ENCODE results near the gene BEND3.

BEND3 gene

DNA sequence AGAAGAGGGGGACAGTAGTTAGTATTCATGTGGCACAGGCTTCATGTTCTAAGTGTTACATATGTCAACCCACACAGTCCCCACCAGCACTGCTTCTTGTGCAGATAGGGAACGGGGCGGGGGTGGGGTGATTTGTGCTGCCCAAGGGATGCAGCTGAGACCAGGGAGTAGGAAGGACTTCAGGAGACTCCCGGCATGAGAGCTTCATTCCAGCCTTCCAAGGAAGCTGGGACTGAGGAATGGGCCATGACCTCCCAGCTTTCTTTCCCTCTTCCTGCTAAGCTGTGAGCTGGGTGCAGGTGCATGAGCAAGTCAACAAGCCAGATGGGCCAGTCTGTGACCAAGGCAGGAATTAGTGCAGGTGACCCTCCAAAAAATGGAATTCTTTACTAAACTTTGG, 9.2 kb downstream of the BEND3 start:
- H3K4me2 ChIP-seq (ENCODE audit: low read length, poor library complexity, severe bottlenecking): no peak overlapping the region
- no peak overlapping the region for H2AFZ ChIP-seq (ENCODE audit: low read depth, low read length)
- 80% methylated on average over 1 of the region's 3 CpGs for WGBS
- no peak overlapping the region for H2BK120ac ChIP-seq (ENCODE audit: low read depth, low read length)
- no peak overlapping the region for H3K4me3 ChIP-seq (ENCODE audit: insufficient read depth in 1 of 2, low read depth in 1 of 2, low read length in 2 of 2)
- DNase-seq: no peak
- H3K4me1 ChIP-seq (ENCODE audit: control insufficient read depth, insufficient read depth, low read depth, low read length): peaks cover 12% of the 10 kb centered on the region
- H3K18ac ChIP-seq (ENCODE audit: low read depth in 1 of 2, low read length in 2 of 2): no peak overlapping the region
- no peak overlapping the region for H2BK5ac ChIP-seq (ENCODE audit: low read depth, low read length, poor library complexity, severe bottlenecking)
- H4K8ac ChIP-seq (ENCODE audit: low read length): no peak overlapping the region
- H2BK15ac ChIP-seq (ENCODE audit: low read depth, poor library complexity, severe bottlenecking): no peak overlapping the region
- H3K36me3 ChIP-seq (ENCODE audit: control insufficient read depth in 1 of 2, insufficient read depth in 2 of 2, low read depth in 1 of 2, low read length in 2 of 2): peaks cover 0 to 5% of the 10 kb centered on the region in 2 experiments
- no peak overlapping the region for H3K4ac ChIP-seq (ENCODE audit: low read depth in 1 of 2, low read length in 2 of 2)
- H3K9ac ChIP-seq (ENCODE audit: low read length): no peak overlapping the region
- H3K14ac ChIP-seq (ENCODE audit: low read length in 2 of 2): no peak overlapping the region
- H3K79me1 ChIP-seq (replicated peaks; ENCODE audit: low read length, poor library complexity, severe bottlenecking): peaks cover 26% of the 10 kb centered on the region
- H3K27ac ChIP-seq (ENCODE audit: low read length, poor library complexity, severe bottlenecking): no peak overlapping the region
- H4K91ac ChIP-seq (ENCODE audit: low read length): no peak overlapping the region
- no peak overlapping the region for H2BK12ac ChIP-seq (ENCODE audit: low read length in 2 of 2)
- no peaks in the 10 kb centered on the region for H3K9me3 ChIP-seq (ENCODE audit: control insufficient read depth, low read length)
- H3K23ac ChIP-seq (ENCODE audit: low read length in 2 of 2): no peak overlapping the region
- no peaks in the 10 kb centered on the region for H3K27me3 ChIP-seq (ENCODE audit: control insufficient read depth in 1 of 2, insufficient read depth in 1 of 2, low read length in 2 of 2)
- H2AK5ac ChIP-seq (ENCODE audit: low read length, severe bottlenecking): no peak overlapping the region

DNA sequence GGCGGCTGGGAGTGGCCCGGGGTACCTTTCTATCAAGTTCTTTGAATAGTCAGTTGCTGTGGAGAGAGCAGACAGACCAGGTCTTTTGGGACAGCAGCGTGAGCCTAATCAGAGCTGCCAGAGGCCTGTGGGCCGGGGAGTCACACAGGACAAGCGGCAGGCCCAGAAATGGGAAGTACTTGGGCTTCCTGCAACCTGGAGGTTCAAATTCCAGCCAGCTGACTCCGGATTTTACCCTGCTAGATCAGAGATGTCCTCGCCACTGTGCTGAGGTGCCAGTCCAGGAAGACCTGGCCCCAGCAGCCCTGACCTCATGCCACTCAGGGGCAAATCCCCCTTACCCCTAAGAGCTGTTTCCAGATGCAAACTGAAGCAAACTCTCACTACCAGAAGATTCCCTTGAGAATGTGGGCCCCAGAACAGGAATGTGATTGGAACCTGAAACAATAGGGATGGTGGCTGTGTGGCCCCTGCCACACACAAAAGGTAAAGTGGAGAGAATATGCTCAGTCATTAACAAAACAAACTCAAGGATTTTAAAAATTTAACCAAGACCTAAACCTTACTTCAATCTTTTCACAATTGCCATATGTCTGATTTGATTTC, 9.7 kb downstream of the BEND3 start:
- no peak overlapping the region for H2BK15ac ChIP-seq (ENCODE audit: low read depth, poor library complexity, severe bottlenecking)
- H3K4me3 ChIP-seq (ENCODE audit: insufficient read depth in 1 of 2, low read depth in 1 of 2, low read length in 2 of 2): no peak overlapping the region
- H3K36me3 ChIP-seq (ENCODE audit: control insufficient read depth in 1 of 2, insufficient read depth in 2 of 2, low read depth in 1 of 2, low read length in 2 of 2): peaks cover 0 to 5% of the 10 kb centered on the region in 2 experiments
- H4K8ac ChIP-seq (ENCODE audit: low read length): no peak overlapping the region
- no peak overlapping the region for H4K91ac ChIP-seq (ENCODE audit: low read length)
- H2BK12ac ChIP-seq (ENCODE audit: low read length in 2 of 2): no peak overlapping the region
- no peak for DNase-seq
- H3K9me3 ChIP-seq (ENCODE audit: control insufficient read depth, low read length): no peaks in the 10 kb centered on the region
- WGBS: 87% methylated on average over 7 of the region's 7 CpGs
- H3K14ac ChIP-seq (ENCODE audit: low read length in 2 of 2): no peak overlapping the region
- H3K4me2 ChIP-seq (ENCODE audit: low read length, poor library complexity, severe bottlenecking): no peak overlapping the region
- H2AK5ac ChIP-seq (ENCODE audit: low read length, severe bottlenecking): no peak overlapping the region
- H3K27me3 ChIP-seq (ENCODE audit: control insufficient read depth in 1 of 2, insufficient read depth in 1 of 2, low read length in 2 of 2): no peaks in the 10 kb centered on the region
- no peak overlapping the region for H3K4ac ChIP-seq (ENCODE audit: low read depth in 1 of 2, low read length in 2 of 2)
- H3K18ac ChIP-seq (ENCODE audit: low read depth in 1 of 2, low read length in 2 of 2): no peak overlapping the region
- no peak overlapping the region for H3K27ac ChIP-seq (ENCODE audit: low read length, poor library complexity, severe bottlenecking)
- H3K4me1 ChIP-seq (ENCODE audit: control insufficient read depth, insufficient read depth, low read depth, low read length): peaks cover 12% of the 10 kb centered on the region
- H3K9ac ChIP-seq (ENCODE audit: low read length): no peak overlapping the region
- no peak overlapping the region for H3K23ac ChIP-seq (ENCODE audit: low read length in 2 of 2)
- H2AFZ ChIP-seq (ENCODE audit: low read depth, low read length): no peak overlapping the region
- no peak overlapping the region for H2BK5ac ChIP-seq (ENCODE audit: low read depth, low read length, poor library complexity, severe bottlenecking)
- peaks cover 24% of the 10 kb centered on the region for H3K79me1 ChIP-seq (replicated peaks; ENCODE audit: low read length, poor library complexity, severe bottlenecking)
- no peak overlapping the region for H2BK120ac ChIP-seq (ENCODE audit: low read depth, low read length)

DNA sequence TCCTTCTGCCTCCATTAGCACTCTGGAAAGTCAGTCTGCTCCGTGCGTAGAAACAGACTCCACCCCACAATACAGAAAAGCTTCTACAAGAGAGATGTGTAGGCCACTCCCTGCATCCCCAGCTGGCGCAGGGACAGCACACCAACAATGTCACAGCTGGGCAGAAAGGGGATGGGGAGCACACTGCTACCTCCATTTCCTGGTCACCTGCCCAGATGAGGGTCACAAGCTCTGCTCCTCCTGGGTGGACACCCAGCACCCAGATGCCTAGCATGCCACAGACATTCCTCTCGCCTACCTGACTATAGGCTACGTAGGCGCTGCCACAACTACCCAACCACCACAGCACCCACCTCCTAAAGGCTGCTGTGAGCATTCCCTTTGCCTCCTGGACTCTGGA, 12.2 kb downstream of the BEND3 start:
- Histone ChIP-seq H3K27me3 (ENCODE audit: control insufficient read depth in 1 of 2, insufficient read depth in 1 of 2, low read length in 2 of 2) (no peaks in the 10 kb centered on the region), H2BK5ac (ENCODE audit: low read depth, low read length, poor library complexity, severe bottlenecking) (no peak overlapping the region), H2BK15ac (ENCODE audit: low read depth, poor library complexity, severe bottlenecking) (no peak overlapping the region), H3K4ac (ENCODE audit: low read depth in 1 of 2, low read length in 2 of 2) (no peak overlapping the region), H3K4me3 (ENCODE audit: insufficient read depth in 1 of 2, low read depth in 1 of 2, low read length in 2 of 2) (no peak overlapping the region), H2BK12ac (ENCODE audit: low read length in 2 of 2) (no peak overlapping the region), H4K91ac (ENCODE audit: low read length) (no peak overlapping the region), H3K18ac (ENCODE audit: low read depth in 1 of 2, low read length in 2 of 2) (no peak overlapping the region), H2BK120ac (ENCODE audit: low read depth, low read length) (no peak overlapping the region), H2AK5ac (ENCODE audit: low read length, severe bottlenecking) (no peak overlapping the region), H3K4me1 (ENCODE audit: control insufficient read depth, insufficient read depth, low read depth, low read length) (peaks cover 10% of the 10 kb centered on the region), H3K27ac (ENCODE audit: low read length, poor library complexity, severe bottlenecking) (no peak overlapping the region), H3K14ac (ENCODE audit: low read length in 2 of 2) (no peak overlapping the region), H3K36me3 (ENCODE audit: control insufficient read depth in 1 of 2, insufficient read depth in 2 of 2, low read depth in 1 of 2, low read length in 2 of 2) (peaks cover 0 to 2% of the 10 kb centered on the region in 2 experiments), H3K23ac (ENCODE audit: low read length in 2 of 2) (no peak overlapping the region), H4K8ac (ENCODE audit: low read length) (no peak overlapping the region), H2AFZ (ENCODE audit: low read depth, low read length) (no peak overlapping the region), H3K4me2 (ENCODE audit: low read length, poor library complexity, severe bottlenecking) (no peak overlapping the region), H3K9me3 (ENCODE audit: control insufficient read depth, low read length) (no peaks in the 10 kb centered on the region), H3K79me1 (replicated peaks; ENCODE audit: low read length, poor library complexity, severe bottlenecking) (peaks cover 26% of the 10 kb centered on the region), H3K9ac (ENCODE audit: low read length) (no peak overlapping the region)
- WGBS: 98% methylated on average over 6 of the region's 6 CpGs
- no peak for DNase-seq

DNA sequence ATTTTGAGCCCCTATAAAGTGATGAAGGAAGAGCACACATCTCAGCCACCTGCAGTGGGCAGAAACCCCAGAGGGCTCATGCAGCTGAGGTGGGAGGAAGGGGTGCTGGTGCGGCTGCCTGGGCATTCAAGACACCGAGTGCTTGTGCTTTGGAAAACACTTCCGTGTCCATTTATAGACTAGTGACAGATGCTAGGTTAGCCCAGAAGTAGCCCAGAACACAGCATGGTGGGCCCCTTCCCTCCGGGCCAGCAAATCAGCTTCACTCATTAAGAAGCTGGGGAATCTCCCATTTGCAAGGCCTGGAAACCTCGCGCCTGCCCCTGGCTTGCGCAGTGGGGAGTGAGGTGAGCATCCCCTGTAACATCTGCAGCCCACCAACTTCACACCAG, 12.9 kb downstream of the BEND3 start:
- no peak overlapping the region for H3K23ac ChIP-seq (ENCODE audit: low read length in 2 of 2)
- H3K9me3 ChIP-seq (ENCODE audit: control insufficient read depth, low read length): no peaks in the 10 kb centered on the region
- no peak overlapping the region for H3K4ac ChIP-seq (ENCODE audit: low read depth in 1 of 2, low read length in 2 of 2)
- H2AK5ac ChIP-seq (ENCODE audit: low read length, severe bottlenecking): no peak overlapping the region
- no peak overlapping the region for H3K4me3 ChIP-seq (ENCODE audit: insufficient read depth in 1 of 2, low read depth in 1 of 2, low read length in 2 of 2)
- no peak overlapping the region for H4K91ac ChIP-seq (ENCODE audit: low read length)
- H3K4me1 ChIP-seq (ENCODE audit: control insufficient read depth, insufficient read depth, low read depth, low read length): peaks cover 8% of the 10 kb centered on the region
- no peak overlapping the region for H3K4me2 ChIP-seq (ENCODE audit: low read length, poor library complexity, severe bottlenecking)
- no peak for DNase-seq
- H2BK12ac ChIP-seq (ENCODE audit: low read length in 2 of 2): no peak overlapping the region
- H3K14ac ChIP-seq (ENCODE audit: low read length in 2 of 2): no peak overlapping the region
- no peak overlapping the region for H2BK120ac ChIP-seq (ENCODE audit: low read depth, low read length)
- no peak overlapping the region for H2AFZ ChIP-seq (ENCODE audit: low read depth, low read length)
- no peak overlapping the region for H3K18ac ChIP-seq (ENCODE audit: low read depth in 1 of 2, low read length in 2 of 2)
- no peak overlapping the region for H2BK15ac ChIP-seq (ENCODE audit: low read depth, poor library complexity, severe bottlenecking)
- peaks cover 24% of the 10 kb centered on the region for H3K79me1 ChIP-seq (replicated peaks; ENCODE audit: low read length, poor library complexity, severe bottlenecking)
- no peak overlapping the region for H2BK5ac ChIP-seq (ENCODE audit: low read depth, low read length, poor library complexity, severe bottlenecking)
- H3K27ac ChIP-seq (ENCODE audit: low read length, poor library complexity, severe bottlenecking): no peak overlapping the region
- H4K8ac ChIP-seq (ENCODE audit: low read length): no peak overlapping the region
- H3K36me3 ChIP-seq (ENCODE audit: control insufficient read depth in 1 of 2, insufficient read depth in 2 of 2, low read depth in 1 of 2, low read length in 2 of 2): no peaks in the 10 kb centered on the region
- WGBS: 94% methylated on average over 7 of the region's 7 CpGs
- no peaks in the 10 kb centered on the region for H3K27me3 ChIP-seq (ENCODE audit: control insufficient read depth in 1 of 2, insufficient read depth in 1 of 2, low read length in 2 of 2)
- H3K9ac ChIP-seq (ENCODE audit: low read length): no peak overlapping the region
